Adrenal gland (tissue), 5 donors: ENCODE measurements around the gene IFITM2.

Experiments used
- POLR2A ChIP-seq, 2 donors: fragments of 450-650 bp; IDR thresholded peaks; one replicate each; pipeline ENCODE4 v1.6.1; 2017; ENCODE audit warnings: antibody characterized with exemption in 2 of 2, mild to moderate bottlenecking in 2 of 2, moderate library complexity in 1 of 2
- TF ChIP-seq, protein P1 (sequence below), 6 experiments: fragments of 450-650 bp in 4 of 6; fragments of 200-600 bp in 2 of 6; sonication (generic) in 1 of 6; IDR thresholded peaks; 1 replicate in 5 of 6; 2 replicates in 1 of 6; pipeline versions ENCODE4 v1.5.1 to v1.8.0; 2016 to 2021; ENCODE audit warnings: antibody characterized with exemption in 6 of 6, mild to moderate bottlenecking in 2 of 6, moderate library complexity in 1 of 6
- donor health status: DM: no; HTN: no; CAD: no.

GRCh38 chr11:358129-358800 is 50.6 kb downstream of the IFITM2 start:
- TF ChIP-seq, protein P1, sequence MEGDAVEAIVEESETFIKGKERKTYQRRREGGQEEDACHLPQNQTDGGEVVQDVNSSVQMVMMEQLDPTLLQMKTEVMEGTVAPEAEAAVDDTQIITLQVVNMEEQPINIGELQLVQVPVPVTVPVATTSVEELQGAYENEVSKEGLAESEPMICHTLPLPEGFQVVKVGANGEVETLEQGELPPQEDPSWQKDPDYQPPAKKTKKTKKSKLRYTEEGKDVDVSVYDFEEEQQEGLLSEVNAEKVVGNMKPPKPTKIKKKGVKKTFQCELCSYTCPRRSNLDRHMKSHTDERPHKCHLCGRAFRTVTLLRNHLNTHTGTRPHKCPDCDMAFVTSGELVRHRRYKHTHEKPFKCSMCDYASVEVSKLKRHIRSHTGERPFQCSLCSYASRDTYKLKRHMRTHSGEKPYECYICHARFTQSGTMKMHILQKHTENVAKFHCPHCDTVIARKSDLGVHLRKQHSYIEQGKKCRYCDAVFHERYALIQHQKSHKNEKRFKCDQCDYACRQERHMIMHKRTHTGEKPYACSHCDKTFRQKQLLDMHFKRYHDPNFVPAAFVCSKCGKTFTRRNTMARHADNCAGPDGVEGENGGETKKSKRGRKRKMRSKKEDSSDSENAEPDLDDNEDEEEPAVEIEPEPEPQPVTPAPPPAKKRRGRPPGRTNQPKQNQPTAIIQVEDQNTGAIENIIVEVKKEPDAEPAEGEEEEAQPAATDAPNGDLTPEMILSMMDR (IDR thresholded peaks at IDR 0.05): no peak
- no peak for TF ChIP-seq POLR2A (IDR thresholded peaks at IDR 0.05)
